Choroid plexus epithelial cell (primary cell): ENCODE results near the gene PDF.

Experiments
- DNase-seq: peaks from one replicate; pipeline ENCODE4 v3.0.0-alpha.2; 2010; ENCODE audit warnings: low read depth
- H3K4me3 ChIP-seq: 2 replicates; pipeline ENCODE4 v1.5.1; 2011; ENCODE audit warnings: low read depth, mild to moderate bottlenecking, control low read depth, low read length, moderate library complexity
- CTCF ChIP-seq: conservative IDR thresholded peaks from 2 replicates; pipeline ENCODE4 v1.5.1; 2011; ENCODE audit warnings: low read depth, mild to moderate bottlenecking, control low read depth, inconsistent platforms, low read length, moderate library complexity

Gene PDF

GRCh38 chr16:69318177-69318910, 12.0 kb downstream of the PDF start:
- H3K4me3 ChIP-seq = no peak overlapping the region
- no peak for DNase-seq
- TF ChIP-seq CTCF = no peak

DNA sequence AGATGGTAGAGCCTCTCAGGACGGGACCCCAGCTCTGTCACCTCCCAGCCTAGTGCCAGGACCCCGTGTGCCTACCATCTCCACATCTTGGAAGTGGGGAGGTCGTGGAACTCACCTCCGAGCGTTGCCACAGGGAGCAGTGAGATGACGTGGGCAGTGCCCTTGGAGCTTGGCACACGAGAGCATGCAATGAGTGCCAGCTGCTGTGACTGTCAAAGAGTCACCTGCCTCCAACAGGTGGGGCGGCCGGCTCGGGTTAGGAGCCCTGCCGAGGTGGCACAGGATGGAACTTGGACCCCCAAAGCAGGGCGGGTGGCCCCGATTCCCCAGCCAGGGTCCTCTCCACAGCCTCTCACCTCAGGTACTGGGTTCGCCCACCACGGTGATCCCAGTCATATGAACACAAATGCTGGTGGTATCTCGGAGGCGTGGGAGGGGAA, 13.8 kb downstream of the PDF start:
- no peak overlapping the region for H3K4me3 ChIP-seq
- no peak for TF ChIP-seq CTCF
- no peak for DNase-seq

GRCh38 chr16:69315486-69316311, 14.7 kb downstream of the PDF start:
- DNase-seq = no peak
- TF ChIP-seq CTCF = no peak
- no peak overlapping the region for H3K4me3 ChIP-seq

DNA sequence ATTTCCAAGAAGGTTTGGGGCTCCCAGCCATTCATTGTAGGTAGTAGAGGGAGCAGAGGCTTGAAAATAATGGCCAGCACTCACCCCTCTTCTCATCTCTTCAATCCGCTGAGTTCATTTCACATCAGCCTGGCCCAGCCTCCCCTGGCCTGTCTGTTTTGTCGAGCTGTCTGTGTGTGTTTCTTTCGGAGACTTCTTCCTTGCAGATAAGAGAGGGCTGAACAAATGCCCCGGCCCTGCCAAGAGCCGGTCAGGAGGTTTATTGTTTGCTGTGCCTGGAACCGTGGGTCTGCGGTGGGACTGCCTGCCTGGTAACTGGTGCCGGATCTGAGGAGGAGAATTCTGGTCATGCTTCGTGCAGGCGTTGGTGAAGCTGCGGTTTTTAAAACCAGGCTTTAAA, 15.9 kb downstream of the PDF start:
- DNase-seq = no peak
- TF ChIP-seq CTCF = no peak
- H3K4me3 ChIP-seq = no peak overlapping the region

DNA sequence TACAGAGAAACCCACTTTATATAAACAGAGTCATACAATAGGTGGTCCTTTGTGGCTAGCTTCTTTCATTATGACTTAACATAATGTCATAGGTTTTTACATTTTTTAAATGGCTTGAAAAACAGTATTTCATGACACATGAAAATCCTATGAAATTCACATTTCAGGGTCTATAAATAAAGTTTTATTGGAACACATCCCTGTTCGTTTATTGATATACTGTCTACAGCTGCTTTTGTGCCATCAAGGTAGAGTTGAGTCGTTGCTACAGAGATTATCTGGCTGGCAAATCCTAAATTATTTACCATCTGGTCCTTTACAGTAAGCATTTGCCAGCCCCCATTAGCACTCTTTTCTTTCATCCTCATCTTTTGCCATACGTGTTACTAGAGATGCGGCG, 16.9 kb downstream of the PDF start:
- no peak overlapping the region for H3K4me3 ChIP-seq
- no peak for DNase-seq
- TF ChIP-seq CTCF = no peak

DNA sequence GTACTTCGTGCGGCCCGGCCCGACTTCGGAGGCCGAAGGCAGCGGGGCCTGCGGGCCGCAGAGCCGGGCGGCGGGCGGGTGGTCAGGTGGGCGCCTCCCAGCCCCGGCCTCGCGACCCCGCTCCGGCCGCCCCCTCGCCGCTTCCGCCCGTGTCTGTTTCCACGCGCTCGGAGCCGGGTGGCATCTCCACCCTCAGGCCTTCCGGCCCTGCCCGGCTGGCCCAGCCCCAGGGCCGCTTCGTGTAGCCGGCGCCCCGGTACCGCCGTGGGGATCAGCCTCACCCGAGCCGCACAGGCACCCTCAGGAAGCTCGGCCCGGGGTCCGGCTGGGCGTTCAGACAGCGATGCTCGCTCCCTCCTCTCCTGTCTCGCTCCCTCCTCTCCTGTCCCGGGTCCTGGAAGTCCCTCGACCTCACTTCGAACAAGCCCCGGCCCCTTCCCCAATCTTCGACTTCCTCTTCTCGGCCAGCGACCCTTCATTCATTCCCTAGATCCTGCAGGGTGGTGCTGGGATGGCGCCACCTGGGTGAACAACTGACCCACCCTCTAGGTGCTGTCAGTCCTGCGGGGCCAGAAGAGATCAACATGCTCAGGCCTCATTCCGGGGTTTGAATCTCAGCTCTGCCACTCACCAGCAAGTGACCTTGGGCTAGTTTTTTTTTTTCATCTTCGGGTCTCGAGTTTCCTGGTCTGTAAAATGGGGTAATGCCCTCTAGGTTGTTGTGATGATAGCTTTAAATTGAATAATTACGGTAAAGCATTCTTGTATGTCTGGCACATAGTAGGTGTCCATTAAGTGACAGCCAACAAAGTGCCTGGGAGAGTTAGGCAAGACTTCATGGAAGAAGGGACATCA, 18.6 kb downstream of the PDF start:
- peak; percentile 28 for TF ChIP-seq CTCF
- peak; percentile 27 for DNase-seq
- H3K4me3 ChIP-seq = peak overlapping the region; percentile 83
